ENCODE results near the gene PPP1R9B. TPM values are rescaled to one million over a fixed set of nuclear protein-coding genes. Genes with fewer than 3 reads are reported as not detected.
A peak's percentile ranks its signal among the peaks of the same experiment; 100 is the strongest.

Gene PPP1R9B
- total RNA-seq, 1 experiment from 2014 or later: 112 TPM

- TF ChIP-seq REST (IDR thresholded peaks at IDR 0.05; ENCODE audit: low read depth): no peak
- TF ChIP-seq, protein P1, sequence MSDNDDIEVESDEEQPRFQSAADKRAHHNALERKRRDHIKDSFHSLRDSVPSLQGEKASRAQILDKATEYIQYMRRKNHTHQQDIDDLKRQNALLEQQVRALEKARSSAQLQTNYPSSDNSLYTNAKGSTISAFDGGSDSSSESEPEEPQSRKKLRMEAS (IDR thresholded peaks at IDR 0.05): no peak
- TF ChIP-seq JUND (IDR thresholded peaks at IDR 0.05): no peak
- no peak for TF ChIP-seq CBX3 (IDR thresholded peaks at IDR 0.05; ENCODE audit: low read depth)
- no peak for TF ChIP-seq EZH2phosphoT487 (IDR thresholded peaks at IDR 0.05; ENCODE audit: borderline replicate concordance)
- TF ChIP-seq ZFX (IDR thresholded peaks at IDR 0.05): peak; percentile 91; the same call in 1 of the 2 replicates
- TF ChIP-seq CEBPB (IDR thresholded peaks at IDR 0.05; ENCODE audit: low read depth): no peak
- no peak for TF ChIP-seq SP1 (IDR thresholded peaks at IDR 0.05; ENCODE audit: low read depth)
- no peak for TF ChIP-seq EGR1 (IDR thresholded peaks at IDR 0.05; ENCODE audit: low read depth)
Measured at GRCh38 chr17:50149417-50150353, 792 bp downstream of the PPP1R9B start (continued).

GRCh38 chr17:50149091-50149416 is 1.4 kb downstream of the PPP1R9B start:
- H3K27ac ChIP-seq (ENCODE audit: low read depth, low read length): peak overlapping the region; percentile 89
- DNase-seq (ENCODE audit: low read depth, low spot score) (no peak), ATAC-seq (no peak)
- intact Hi-C loops (cut with micrococcal nuclease): no loop called here
- BruUV-seq (replicated peaks): no TSS peak
- H3K4me3 ChIP-seq (replicated peaks in 1 of 2; ENCODE audit: low read depth in 1 of 2, low read length in 2 of 2): peak overlapping the region; percentile 76 to 97
- H3K79me2 ChIP-seq (ENCODE audit: insufficient read depth, low read length): peaks cover 67% of the 10 kb centered on the region
- H3K9me3 ChIP-seq (ENCODE audit: control insufficient read depth in 1 of 2, insufficient read depth in 1 of 2, low read depth in 1 of 2, low read length in 2 of 2): no peaks in the 10 kb centered on the region
- H3K9me2 ChIP-seq (ENCODE audit: insufficient read depth): no peaks in the 10 kb centered on the region
- peak overlapping the region; percentile 74 for H3K9ac ChIP-seq (ENCODE audit: low read length)
- H4K20me1 ChIP-seq (ENCODE audit: insufficient read depth): no peaks in the 10 kb centered on the region
- H2AFZ ChIP-seq (ENCODE audit: low read depth, low read length, poor library complexity, severe bottlenecking): no peak overlapping the region
- peaks cover 26 to 51% of the 10 kb centered on the region in 2 experiments for H3K4me1 ChIP-seq (ENCODE audit: control insufficient read depth in 1 of 2, insufficient read depth in 2 of 2, low read length in 2 of 2)
- ChIA-PET RAD21 (ENCODE audit: low non-redundant PET in 1 of 2, low total read pairs in 2 of 2, uncharacterized antibody in 2 of 2, unreplicated experiment in 2 of 2) (no interaction called here), POLR2A (no interaction called here), CTCF (interaction anchor here (0.7 to 2.3 kb wide), 2 partner anchors 12 to 18 kb away, joined by 5 read pairs; no protein-coding TSS in a partner anchor)
- peak overlapping the region; percentile 92 for H3K4me2 ChIP-seq (ENCODE audit: low read length)
- no peaks in the 10 kb centered on the region for H3K27me3 ChIP-seq (ENCODE audit: insufficient read depth, low read length)
- peaks cover 24 to 32% of the 10 kb centered on the region in 2 experiments; a peak in 3 of 4 replicates for H3K36me3 ChIP-seq (ENCODE audit: control insufficient read depth in 1 of 2, insufficient read depth in 2 of 2, low read length in 2 of 2)
- no peak for TF ChIP-seq ZNF274 (IDR thresholded peaks at IDR 0.05; ENCODE audit: low read depth, low read length)
- no peak for TF ChIP-seq FOSL1 (IDR thresholded peaks at IDR 0.05; ENCODE audit: low read depth)
- TF ChIP-seq POLR2A (IDR thresholded peaks at IDR 0.05; ENCODE audit: borderline replicate concordance, extremely low read depth, insufficient read depth, insufficient read length): peak; percentile 47
- TF ChIP-seq POLR2AphosphoS5 (IDR thresholded peaks at IDR 0.05; ENCODE audit: low read depth, low read length): peak; percentile 56

Measured in HCT116 (cell line).